Measurements from ENCODE around the gene UBXN4. TPM values are rescaled to one million over a fixed set of nuclear protein-coding genes. Genes with fewer than 3 reads are reported as not detected.
"Not testable (repeated sequence)": the region's sequence is repeated elsewhere in the genome, so short reads cannot be mapped to it uniquely, and the experiment has no call there.

Gene UBXN4
- total RNA-seq (ENCODE audit: low replicate concordance): 55.1 and 81.8 TPM in 2 replicates

- DNase-seq (ENCODE audit: low read depth): peak; percentile 98
- TF ChIP-seq CTCF (IDR thresholded peaks at IDR 0.05; ENCODE audit: insufficient read depth, low read length): peak; percentile 59
- peak within 1 kb of the TSS; percentile 84 for H3K4me3 ChIP-seq (ENCODE audit: low read depth, low read length)
These were observed at the start of gene UBXN4 for GRCh38 chr2:135741395-135742324. Gene UBXN4, plus strand, starts transcription at chr2:135741855. Its CDS starts 75 bp downstream, at chr2:135741930.

GRCh38 chr2:135694711-135695110, 46.9 kb upstream of the UBXN4 start:
- no peak for TF ChIP-seq CTCF (IDR thresholded peaks at IDR 0.05; ENCODE audit: insufficient read depth, low read length)
- no peak overlapping the region for H3K4me3 ChIP-seq (ENCODE audit: low read depth, low read length)
- no peak for DNase-seq (ENCODE audit: low read depth)

GRCh38 chr2:135698838-135699237, 42.8 kb upstream of the UBXN4 start:
- TF ChIP-seq CTCF (IDR thresholded peaks at IDR 0.05; ENCODE audit: insufficient read depth, low read length): no peak
- H3K4me3 ChIP-seq (ENCODE audit: low read depth, low read length): no peak overlapping the region
- DNase-seq (ENCODE audit: low read depth): no peak

GRCh38 chr2:135701442-135701841, 40.2 kb upstream of the UBXN4 start:
- no peak for TF ChIP-seq CTCF (IDR thresholded peaks at IDR 0.05; ENCODE audit: insufficient read depth, low read length)
- no peak overlapping the region for H3K4me3 ChIP-seq (ENCODE audit: low read depth, low read length)

GRCh38 chr2:135703300-135703699, 38.4 kb upstream of the UBXN4 start:
- peak; percentile 19 for DNase-seq (ENCODE audit: low read depth)
- no peak overlapping the region for H3K4me3 ChIP-seq (ENCODE audit: low read depth, low read length)
- TF ChIP-seq CTCF (IDR thresholded peaks at IDR 0.05; ENCODE audit: insufficient read depth, low read length): no peak

More at GRCh38 chr2:135701442-135701841, 40.2 kb upstream of the UBXN4 start:
- peak; percentile 49 for DNase-seq (ENCODE audit: low read depth)

- not testable (repeated sequence) for H3K4me3 ChIP-seq (ENCODE audit: low read depth, low read length); DNase-seq (ENCODE audit: low read depth)
These were observed 37.6 kb upstream of the UBXN4 start for GRCh38 chr2:135704075-135704474.

- no peak overlapping the region for H3K4me3 ChIP-seq (ENCODE audit: low read depth, low read length)
- no peak for TF ChIP-seq CTCF (IDR thresholded peaks at IDR 0.05; ENCODE audit: insufficient read depth, low read length)
- DNase-seq (ENCODE audit: low read depth): no peak
These were observed 33.5 kb upstream of the UBXN4 start for GRCh38 chr2:135708159-135708558.

All from fibroblast of the aortic adventitia (primary cell).